GM10266 (cell line): Measurements from ENCODE around the gene BTD.

Experiments
- DNase-seq: peaks from one replicate; pipeline ENCODE4 v3.0.0; 2012; ENCODE audit errors: extremely low spot score
- CTCF ChIP-seq: IDR thresholded peaks from 2 replicates; pipeline ENCODE4 v1.5.1; 2012; ENCODE audit warnings: mild to moderate bottlenecking, low read depth; ENCODE audit not compliant: control insufficient read depth, insufficient read depth; ENCODE audit errors: missing control alignments

Gene BTD

DNA sequence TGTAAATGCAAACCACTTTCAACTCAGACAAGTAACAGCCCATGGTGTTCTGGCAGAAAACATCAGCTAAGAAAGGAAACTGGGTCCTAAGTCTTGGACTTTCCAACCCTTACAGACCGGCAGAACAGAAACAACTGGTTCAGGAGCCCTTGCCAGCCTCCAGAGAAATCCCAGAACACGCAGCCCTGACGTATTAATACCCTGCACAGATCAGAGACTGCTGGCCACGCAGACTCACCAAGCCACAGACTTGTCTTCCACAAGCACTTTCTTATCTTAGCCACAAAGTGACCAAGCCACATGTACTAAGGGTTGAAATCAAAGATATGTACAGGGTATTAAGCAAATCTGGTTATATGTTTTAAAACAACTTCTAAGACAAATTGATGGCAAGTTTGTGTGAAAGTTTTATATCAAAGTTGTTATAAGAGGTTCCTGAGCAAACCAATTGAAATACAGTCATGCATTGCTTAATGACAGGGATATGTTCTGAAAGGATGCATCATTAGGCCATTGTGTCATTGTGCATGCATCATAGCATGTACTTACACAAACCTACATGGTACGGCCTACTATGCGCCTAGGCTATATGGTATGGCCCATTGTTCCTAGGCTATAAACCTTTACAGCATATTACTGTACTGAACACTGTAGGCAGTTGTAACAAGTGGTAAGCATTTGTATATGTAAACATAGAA is 36.8 kb downstream of the BTD start:
- TF ChIP-seq CTCF: no peak
- no peak for DNase-seq

- no peak for DNase-seq
- no peak for TF ChIP-seq CTCF
These were observed 37.3 kb downstream of the BTD start for GRCh38 chr3:15638891-15639262.

DNA sequence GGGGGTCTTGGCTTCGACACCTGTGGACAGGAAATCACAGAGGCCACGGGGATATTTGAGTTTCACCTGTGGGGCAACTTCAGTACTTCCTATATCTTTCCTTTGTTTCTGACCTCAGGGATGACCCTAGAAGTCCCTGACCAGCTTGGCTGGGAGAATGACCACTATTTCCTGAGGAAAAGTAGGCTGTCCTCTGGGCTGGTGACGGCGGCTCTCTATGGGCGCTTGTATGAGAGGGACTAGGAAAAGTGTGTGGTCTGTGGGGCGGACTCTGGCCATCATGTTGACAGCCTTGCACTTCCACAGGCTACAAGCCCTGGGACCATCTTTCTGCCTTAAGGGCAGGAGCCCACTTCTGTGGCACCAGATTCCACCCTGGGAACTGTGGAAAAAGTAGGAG is 43.7 kb downstream of the BTD start:
- DNase-seq: no peak
- no peak for TF ChIP-seq CTCF

DNA sequence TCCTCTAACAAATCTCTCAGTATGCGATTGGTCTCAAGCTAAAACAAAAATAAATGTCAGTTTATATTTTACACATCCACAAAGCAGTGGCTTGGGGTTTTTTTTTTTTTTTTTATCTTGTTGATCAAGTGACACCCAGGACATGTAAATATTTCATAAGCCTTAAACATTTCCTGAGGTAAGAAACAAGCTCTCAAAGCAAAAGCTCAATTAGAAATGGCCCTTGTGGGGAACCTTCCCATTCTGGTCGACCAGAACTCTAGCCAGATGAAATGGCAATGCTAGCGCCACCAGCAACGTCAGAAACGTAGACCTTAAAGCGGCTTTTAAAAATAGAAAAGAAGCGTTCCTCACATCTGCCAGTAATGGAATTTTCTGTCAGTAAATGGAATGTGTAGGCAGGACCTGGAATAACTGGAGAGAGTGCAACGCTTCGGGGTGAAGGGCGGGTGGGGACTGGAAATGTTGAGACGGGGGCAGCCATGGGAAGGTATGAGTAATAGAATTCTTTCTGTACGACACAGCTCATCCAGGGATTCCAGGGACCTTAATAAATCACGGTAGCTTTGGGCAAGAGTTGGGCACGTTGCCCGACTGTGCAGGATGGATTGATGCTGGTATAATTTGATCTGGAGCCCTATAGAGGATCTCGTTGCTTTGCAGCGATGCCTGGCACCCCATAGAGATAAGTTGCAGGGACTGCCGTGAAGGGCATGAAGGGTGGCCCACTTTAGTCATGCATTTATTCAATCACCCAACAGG is 44.4 kb downstream of the BTD start:
- no peak for TF ChIP-seq CTCF
- no peak for DNase-seq

GRCh38 chr3:15646851-15647511 is 45.4 kb downstream of the BTD start:
- no peak for TF ChIP-seq CTCF
- DNase-seq: no peak

- peak; percentile 51 for DNase-seq
- TF ChIP-seq CTCF: no peak
These were observed 46.1 kb downstream of the BTD start for GRCh38 chr3:15647611-15648167.
